ENCODE measurements around the gene ZBTB39. TPM values are rescaled to one million over a fixed set of nuclear protein-coding genes. Genes with fewer than 3 reads are reported as not detected.

ZBTB39 gene
- total RNA-seq, 4 donors from 2014 or later: 4.5 to 8.5 (median 7.4) TPM

DNA sequence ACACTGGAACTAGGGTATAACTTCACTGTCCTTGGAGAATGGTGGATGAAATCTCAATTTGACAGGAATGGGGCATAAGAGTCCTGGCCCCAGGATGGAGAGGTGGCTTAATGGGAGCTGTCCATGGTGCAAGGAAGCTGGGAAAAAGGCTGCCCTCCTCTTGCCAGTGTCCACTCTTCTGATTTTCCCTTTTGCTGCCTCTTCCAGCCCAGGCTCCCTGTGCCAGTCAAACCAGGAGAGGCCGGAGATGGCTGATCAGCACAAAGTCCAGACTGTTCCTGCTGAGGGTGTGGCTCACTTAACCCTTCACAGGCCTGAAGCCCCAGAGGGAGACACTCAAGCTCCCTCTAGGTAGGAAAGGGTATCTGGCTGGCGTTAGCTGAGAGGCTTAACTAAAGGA, 43.5 kb upstream of the ZBTB39 start, which contains the start of gene MYO1A:
MYO1A (minus strand) TSS at position 240 of the 400 bp plus-strand sequence. CDS start 1,806 bp downstream, outside the sequence.
- no peak within 1 kb of the TSS for H3K4me3 ChIP-seq (replicated peaks in 1 of 3)
- WGBS, 2 donors: 39 to 41% methylated on average over 2 of the region's 2 CpGs
- no peaks in the 10 kb centered on the region for H3K4me1 ChIP-seq

GRCh38 chr12:57049119-57049446, 42.7 kb upstream of the ZBTB39 start:
- no peaks in the 10 kb centered on the region for H3K36me3 ChIP-seq
- 73 to 92% methylated on average over 4 of the region's 4 CpGs for WGBS, 2 donors
- H3K27ac ChIP-seq: no peak overlapping the region
- no peak for DNase-seq
- intact Hi-C loops (cut with DNase I): no loop called here
- H3K27me3 ChIP-seq: no peaks in the 10 kb centered on the region
- H3K4me1 ChIP-seq: no peaks in the 10 kb centered on the region
- TF ChIP-seq, protein P1, sequence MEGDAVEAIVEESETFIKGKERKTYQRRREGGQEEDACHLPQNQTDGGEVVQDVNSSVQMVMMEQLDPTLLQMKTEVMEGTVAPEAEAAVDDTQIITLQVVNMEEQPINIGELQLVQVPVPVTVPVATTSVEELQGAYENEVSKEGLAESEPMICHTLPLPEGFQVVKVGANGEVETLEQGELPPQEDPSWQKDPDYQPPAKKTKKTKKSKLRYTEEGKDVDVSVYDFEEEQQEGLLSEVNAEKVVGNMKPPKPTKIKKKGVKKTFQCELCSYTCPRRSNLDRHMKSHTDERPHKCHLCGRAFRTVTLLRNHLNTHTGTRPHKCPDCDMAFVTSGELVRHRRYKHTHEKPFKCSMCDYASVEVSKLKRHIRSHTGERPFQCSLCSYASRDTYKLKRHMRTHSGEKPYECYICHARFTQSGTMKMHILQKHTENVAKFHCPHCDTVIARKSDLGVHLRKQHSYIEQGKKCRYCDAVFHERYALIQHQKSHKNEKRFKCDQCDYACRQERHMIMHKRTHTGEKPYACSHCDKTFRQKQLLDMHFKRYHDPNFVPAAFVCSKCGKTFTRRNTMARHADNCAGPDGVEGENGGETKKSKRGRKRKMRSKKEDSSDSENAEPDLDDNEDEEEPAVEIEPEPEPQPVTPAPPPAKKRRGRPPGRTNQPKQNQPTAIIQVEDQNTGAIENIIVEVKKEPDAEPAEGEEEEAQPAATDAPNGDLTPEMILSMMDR (IDR thresholded peaks at IDR 0.05): no peak
- no peak for TF ChIP-seq POLR2A (IDR thresholded peaks at IDR 0.05)
- no peaks in the 10 kb centered on the region for H3K9me3 ChIP-seq
- H3K4me3 ChIP-seq (replicated peaks in 1 of 3): no peak overlapping the region

More for the DNA sequence above, 43.5 kb upstream of the ZBTB39 start, which contains the start of gene MYO1A:
- no peak for TF ChIP-seq POLR2A (IDR thresholded peaks at IDR 0.05)
- no peak for DNase-seq
- Histone ChIP-seq H3K27ac (no peak within 1 kb of the TSS), H3K9me3 (no peaks in the 10 kb centered on the region), H3K27me3 (no peaks in the 10 kb centered on the region), H3K36me3 (no peaks in the 10 kb centered on the region)
- intact Hi-C loops (cut with DNase I): no loop called here

DNA sequence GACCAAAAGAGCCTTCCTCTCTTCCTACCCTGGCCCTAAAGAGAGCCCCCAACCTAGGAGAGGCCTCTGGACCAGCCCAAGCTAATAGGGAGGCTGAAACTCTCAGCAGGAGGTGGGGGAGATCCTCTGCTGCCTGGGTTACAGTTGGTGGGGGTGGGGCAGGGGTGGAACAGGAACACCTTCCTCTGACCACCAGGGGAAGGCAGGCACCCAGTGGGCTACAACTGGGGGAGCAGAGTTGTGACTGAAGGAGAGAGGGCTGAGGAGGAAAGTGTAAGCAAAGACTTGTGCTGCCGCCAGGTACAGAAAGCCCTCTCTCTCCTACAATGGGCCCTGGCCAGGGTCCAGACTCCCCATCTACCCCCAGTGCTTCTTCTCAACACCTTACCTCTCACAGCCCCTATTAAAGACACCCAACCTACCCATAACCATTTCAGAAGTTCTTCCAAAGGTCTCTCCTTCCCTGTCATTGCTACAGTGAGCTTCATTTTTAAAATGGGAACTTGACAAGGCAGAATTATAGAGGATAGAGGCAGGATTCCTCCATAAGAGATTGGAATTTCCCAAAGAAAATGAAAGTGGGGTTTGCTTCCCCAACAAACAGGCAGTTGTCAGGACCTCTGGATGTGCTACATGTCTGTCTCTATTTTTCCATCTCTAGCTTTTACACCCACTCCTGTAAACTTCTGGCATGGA, 42.2 kb upstream of the ZBTB39 start:
- Histone ChIP-seq H3K4me1 (no peaks in the 10 kb centered on the region), H3K36me3 (no peaks in the 10 kb centered on the region), H3K9me3 (no peaks in the 10 kb centered on the region), H3K27ac (no peak overlapping the region), H3K4me3 (replicated peaks in 1 of 3) (no peak overlapping the region), H3K27me3 (no peaks in the 10 kb centered on the region)
- WGBS, 2 donors: 76 to 85% methylated on average over 1 of the region's 1 CpG
- DNase-seq: no peak
- intact Hi-C loops (cut with DNase I): no loop called here
- TF ChIP-seq, protein P1 (IDR thresholded peaks at IDR 0.05): no peak
- TF ChIP-seq POLR2A (IDR thresholded peaks at IDR 0.05): no peak

GRCh38 chr12:57047981-57048380, 41.6 kb upstream of the ZBTB39 start:
- H3K27ac ChIP-seq: no peak overlapping the region
- no peak overlapping the region for H3K4me3 ChIP-seq (replicated peaks in 1 of 3)
- no peaks in the 10 kb centered on the region for H3K27me3 ChIP-seq
- WGBS, 2 donors: 100% methylated on average over 1 of the region's 1 CpG
- intact Hi-C loops (cut with DNase I): no loop called here
- no peak for TF ChIP-seq POLR2A (IDR thresholded peaks at IDR 0.05)
- no peaks in the 10 kb centered on the region for H3K36me3 ChIP-seq
- no peak for DNase-seq
- H3K4me1 ChIP-seq: no peaks in the 10 kb centered on the region
- no peaks in the 10 kb centered on the region for H3K9me3 ChIP-seq

- H3K9me3 ChIP-seq: no peaks in the 10 kb centered on the region
- no peak overlapping the region for H3K27ac ChIP-seq
- TF ChIP-seq, protein P1 (IDR thresholded peaks at IDR 0.05): no peak
- TF ChIP-seq POLR2A (IDR thresholded peaks at IDR 0.05): no peak
- intact Hi-C loops (cut with DNase I): no loop called here
- WGBS, 2 donors: 73 to 78% methylated on average over 10 of the region's 10 CpGs
- no peaks in the 10 kb centered on the region for H3K27me3 ChIP-seq
- no peak overlapping the region for H3K4me3 ChIP-seq (replicated peaks in 1 of 3)
- no peak for DNase-seq
- no peaks in the 10 kb centered on the region for H3K36me3 ChIP-seq
- no peaks in the 10 kb centered on the region for H3K4me1 ChIP-seq
Measured at GRCh38 chr12:57046947-57047890, 40.9 kb upstream of the ZBTB39 start.

Measured in thyroid gland (tissue), 4 donors.